ENCODE measurements around the gene PADI6. TPM values are rescaled to one million over a fixed set of nuclear protein-coding genes. Genes with fewer than 3 reads are reported as not detected.

Gene PADI6
- total and polyA plus RNA-seq, 7 donors: 0.04 TPM; not detected in 6

- Histone ChIP-seq H3K4me3 (no peak overlapping the region), H3K27me3 (ENCODE audit: insufficient read depth in 3 of 3, low read length in 2 of 3) (peaks cover 0 to 19% (median 2%) of the 10 kb centered on the region in 3 donors), H3K9me3 (no peaks in the 10 kb centered on the region), H3K4me1 (no peaks in the 10 kb centered on the region), H3K36me3 (ENCODE audit: insufficient read depth in 1 of 2, low read depth in 1 of 2) (no peaks in the 10 kb centered on the region), H3K27ac (no peak overlapping the region)
- no peak for TF ChIP-seq CTCF (IDR thresholded peaks at IDR 0.05)
- ATAC-seq (no peak), DNase-seq (no peak)
- 79 to 83% (median 82%) methylated on average over 11 of the region's 11 CpGs for WGBS, 3 donors
- intact Hi-C loops (cut with DNase I): no loop called here
Observed at GRCh38 chr1:17360272-17360956, 11.6 kb upstream of the PADI6 start.

- no peak overlapping the region for H3K27ac ChIP-seq
- H3K4me3 ChIP-seq: no peak overlapping the region
- ATAC-seq (no peak), DNase-seq (no peak)
- WGBS, 3 donors: 72 to 80% (median 78%) methylated on average over 4 of the region's 4 CpGs
- H3K36me3 ChIP-seq (ENCODE audit: insufficient read depth in 1 of 2, low read depth in 1 of 2): no peaks in the 10 kb centered on the region
- no peak for TF ChIP-seq CTCF (IDR thresholded peaks at IDR 0.05)
- peaks cover 0 to 24% (median 2%) of the 10 kb centered on the region in 3 donors for H3K27me3 ChIP-seq (ENCODE audit: insufficient read depth in 3 of 3, low read length in 2 of 3)
- intact Hi-C loops (cut with DNase I): no loop called here
- H3K4me1 ChIP-seq: no peaks in the 10 kb centered on the region
- no peaks in the 10 kb centered on the region for H3K9me3 ChIP-seq
Observed at GRCh38 chr1:17361687-17362086, 10.3 kb upstream of the PADI6 start.

- intact Hi-C loops (cut with DNase I): no loop called here
- ATAC-seq (no peak), DNase-seq (no peak)
- no peak overlapping the region for H3K4me3 ChIP-seq
- no peaks in the 10 kb centered on the region for H3K4me1 ChIP-seq
- WGBS, 3 donors: 82 to 84% (median 84%) methylated on average over 12 of the region's 12 CpGs
- no peaks in the 10 kb centered on the region for H3K9me3 ChIP-seq
- TF ChIP-seq CTCF (IDR thresholded peaks at IDR 0.05): no peak
- H3K27me3 ChIP-seq (ENCODE audit: insufficient read depth in 3 of 3, low read length in 2 of 3): peaks cover 0 to 24% (median 2%) of the 10 kb centered on the region in 3 donors
- no peak overlapping the region for H3K27ac ChIP-seq
- H3K36me3 ChIP-seq (ENCODE audit: insufficient read depth in 1 of 2, low read depth in 1 of 2): no peaks in the 10 kb centered on the region
Observed at GRCh38 chr1:17363351-17363750, 8.6 kb upstream of the PADI6 start.

- no peak for ATAC-seq
- Histone ChIP-seq H3K4me1 (no peaks in the 10 kb centered on the region), H3K4me3 (no peak overlapping the region), H3K9me3 (no peaks in the 10 kb centered on the region), H3K36me3 (ENCODE audit: insufficient read depth in 1 of 2, low read depth in 1 of 2) (no peaks in the 10 kb centered on the region), H3K27ac (no peak overlapping the region), H3K27me3 (ENCODE audit: insufficient read depth in 3 of 3, low read length in 2 of 3) (peaks cover 0 to 24% (median 2%) of the 10 kb centered on the region in 3 donors)
- no peak for TF ChIP-seq CTCF (IDR thresholded peaks at IDR 0.05)
- no peak for DNase-seq
- 62 to 71% (median 69%) methylated on average over 4 of the region's 4 CpGs for WGBS, 3 donors
- intact Hi-C loops (cut with DNase I): no loop called here
Observed at GRCh38 chr1:17363771-17364170, 8.2 kb upstream of the PADI6 start.

- peaks cover 0 to 25% (median 2%) of the 10 kb centered on the region in 3 donors for H3K27me3 ChIP-seq (ENCODE audit: insufficient read depth in 3 of 3, low read length in 2 of 3)
- ATAC-seq (no peak), DNase-seq (no peak)
- no peaks in the 10 kb centered on the region for H3K4me1 ChIP-seq
- no peak for TF ChIP-seq CTCF (IDR thresholded peaks at IDR 0.05)
- H3K9me3 ChIP-seq: no peaks in the 10 kb centered on the region
- H3K36me3 ChIP-seq (ENCODE audit: insufficient read depth in 1 of 2, low read depth in 1 of 2): no peaks in the 10 kb centered on the region
- H3K27ac ChIP-seq: no peak overlapping the region
- intact Hi-C loops (cut with DNase I): no loop called here
- WGBS, 3 donors: 73 to 75% (median 74%) methylated on average over 3 of the region's 3 CpGs
- H3K4me3 ChIP-seq: no peak overlapping the region
Observed at GRCh38 chr1:17365293-17365692, 6.7 kb upstream of the PADI6 start.
